RCC 7860 (cell line): ENCODE results near the gene AGFG2.
A peak's percentile ranks its signal among the peaks of the same experiment; 100 is the strongest.
"Not testable (repeated sequence)": the region's sequence is repeated elsewhere in the genome, so short reads cannot be mapped to it uniquely, and the experiment has no call there.

Source experiments
- DNase-seq: peaks from one replicate; pipeline ENCODE4 v3.0.0-alpha.2; 2015; ENCODE audit warnings: low spot score
- FAIRE-seq: peaks from 2 replicates; lab custom pipeline; 2012; peaks lifted over from hg19 to GRCh38; lab: Jason Lieb, UNC

The AGFG2 gene

DNA sequence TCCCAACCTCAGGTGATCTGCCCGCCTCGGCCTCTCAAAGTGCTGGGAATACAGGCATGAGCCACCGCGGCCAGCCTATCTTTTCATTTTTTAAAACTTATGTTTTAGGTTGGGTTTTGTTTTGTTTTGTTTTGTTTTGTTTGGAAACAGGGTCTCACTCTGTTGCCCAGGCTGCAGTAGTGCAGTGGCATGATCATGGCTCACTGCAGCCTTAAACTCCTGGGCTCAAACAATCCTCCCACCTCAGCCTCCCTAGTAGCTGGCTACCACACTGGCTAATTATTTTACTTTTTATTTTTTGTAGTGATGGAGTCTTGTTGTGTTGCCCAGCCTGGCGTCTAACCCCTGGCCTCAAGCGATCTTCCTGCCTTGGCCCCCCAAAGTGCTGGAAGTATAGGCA lies 19.4 kb upstream of the AGFG2 start:
- DNase-seq (no peak), FAIRE-seq (no peak)

DNA sequence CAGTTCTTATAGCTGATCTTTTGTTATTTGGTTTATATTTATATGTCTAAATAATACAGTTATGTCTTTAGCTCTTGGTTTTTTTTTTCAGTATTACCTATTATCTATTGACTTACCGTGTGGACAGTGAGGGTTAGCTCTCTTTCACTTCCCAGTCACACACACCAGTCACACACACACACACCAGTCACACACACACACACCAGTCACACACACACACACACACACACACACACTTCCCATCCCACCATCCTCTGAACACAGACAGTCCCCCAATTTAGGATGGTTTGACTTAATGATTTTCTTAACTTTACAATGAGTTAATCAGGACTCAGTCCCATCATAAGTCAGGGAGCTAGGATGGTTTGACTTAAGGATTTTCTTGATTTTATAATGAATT lies 18.9 kb upstream of the AGFG2 start:
- FAIRE-seq (no peak), DNase-seq (no peak)

DNA sequence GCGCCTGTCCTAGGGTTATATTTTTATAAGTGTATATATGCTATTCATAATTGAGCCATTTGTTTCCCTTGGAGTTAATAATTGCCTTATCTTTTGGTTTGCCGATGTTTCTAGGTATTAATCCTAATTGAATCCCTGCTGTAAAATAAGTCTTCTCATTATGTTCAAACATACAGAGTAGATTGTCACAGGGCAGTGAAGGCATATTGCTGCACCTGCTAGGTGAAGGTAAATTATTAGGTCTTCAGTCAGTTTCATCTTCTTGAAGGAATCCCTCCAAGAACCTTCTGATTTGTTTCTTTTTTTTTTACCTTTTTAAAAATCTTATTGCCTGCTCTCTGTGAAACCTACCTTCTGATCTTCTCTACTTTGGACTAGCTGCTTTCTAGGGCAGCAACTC lies 17.9 kb upstream of the AGFG2 start:
- FAIRE-seq (no peak), DNase-seq (no peak)

DNA sequence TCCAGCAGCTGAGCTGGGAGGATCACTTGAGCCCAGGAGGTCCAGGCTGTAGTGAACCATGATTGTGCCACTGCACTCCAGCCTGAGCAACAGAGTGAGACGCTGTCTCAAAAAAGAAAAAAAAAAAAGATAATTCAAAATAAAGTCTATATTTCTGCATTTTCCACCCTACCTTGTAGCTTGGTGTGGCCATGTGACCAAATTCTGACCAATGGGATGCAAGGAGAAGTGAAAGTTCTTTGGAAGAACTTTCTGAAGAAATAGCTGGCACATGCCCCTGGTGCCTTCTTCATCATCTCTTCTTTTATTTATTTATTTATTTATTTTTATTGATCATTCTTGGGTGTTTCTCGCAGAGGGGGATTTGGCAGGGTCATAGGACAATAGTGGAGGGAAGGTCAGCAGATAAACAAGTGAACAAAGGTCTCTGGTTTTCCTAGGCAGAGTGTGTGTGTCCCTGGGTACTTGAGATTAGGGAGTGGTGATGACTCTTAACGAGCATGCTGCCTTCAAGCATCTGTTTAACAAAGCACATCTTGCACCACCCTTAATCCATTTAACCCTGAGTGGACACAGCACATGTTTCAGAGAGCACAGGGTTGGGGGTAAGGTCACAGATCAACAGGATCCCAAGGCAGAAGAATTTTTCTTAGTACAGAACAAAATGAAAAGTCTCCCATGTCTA lies 17.0 kb upstream of the AGFG2 start:
- not testable (repeated sequence) for FAIRE-seq, DNase-seq

DNA sequence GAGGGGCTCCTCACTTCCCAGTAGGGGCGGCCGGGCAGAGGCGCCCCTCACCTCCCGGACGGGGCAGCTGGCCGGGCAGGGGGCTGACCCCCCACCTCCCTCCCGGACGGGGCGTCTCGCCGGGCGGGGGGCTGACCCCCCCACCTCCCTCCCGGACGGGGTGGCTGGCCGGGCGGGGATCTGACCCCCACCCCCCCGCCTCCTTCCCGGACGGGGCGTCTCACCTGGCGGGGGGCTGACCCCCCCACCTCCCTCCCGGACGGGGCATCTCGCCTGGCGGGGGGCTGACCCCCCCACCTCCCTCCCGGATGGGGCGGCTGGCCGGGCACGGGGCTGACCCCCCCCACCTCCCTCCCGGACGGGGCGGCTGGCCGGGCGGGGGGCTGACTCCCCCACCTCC lies 15.8 kb upstream of the AGFG2 start:
- FAIRE-seq, DNase-seq: not testable (repeated sequence)

DNA sequence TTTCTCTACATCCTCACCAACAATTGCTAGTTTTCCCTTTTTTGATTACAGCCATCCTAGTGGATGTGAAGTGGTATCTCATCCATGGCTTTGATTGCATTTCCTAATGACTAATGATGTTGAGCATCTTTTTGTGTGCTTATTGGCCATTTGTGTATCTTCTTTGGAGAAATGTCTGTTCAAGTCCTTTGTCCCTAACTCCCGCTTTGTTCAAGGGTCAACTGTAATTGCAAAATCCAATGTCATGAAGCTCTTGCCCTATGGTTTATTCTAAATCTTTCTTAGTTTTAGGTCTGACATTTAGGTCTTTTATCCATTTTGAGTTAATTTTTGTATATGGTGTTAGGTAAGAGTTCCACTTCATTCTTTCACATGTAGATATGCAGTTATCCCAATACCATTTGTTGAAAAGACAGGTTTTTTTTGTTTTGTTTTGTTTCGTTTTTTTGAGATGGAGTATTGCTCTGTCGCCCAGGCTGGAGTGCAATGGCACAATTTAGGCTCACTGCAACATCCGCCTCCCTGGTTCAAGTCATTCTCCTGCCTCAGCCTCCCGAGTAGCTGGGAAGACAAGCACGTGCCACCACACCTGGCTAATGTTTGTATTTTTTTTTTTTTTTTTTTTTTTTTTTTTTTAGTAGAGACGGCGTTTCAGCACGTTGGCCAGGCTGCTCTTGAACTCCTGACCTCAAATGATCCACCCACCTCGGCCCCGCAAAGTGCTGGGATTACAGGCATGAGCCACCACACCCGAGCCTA lies 10.7 kb upstream of the AGFG2 start:
- not testable (repeated sequence) for FAIRE-seq, DNase-seq

DNA sequence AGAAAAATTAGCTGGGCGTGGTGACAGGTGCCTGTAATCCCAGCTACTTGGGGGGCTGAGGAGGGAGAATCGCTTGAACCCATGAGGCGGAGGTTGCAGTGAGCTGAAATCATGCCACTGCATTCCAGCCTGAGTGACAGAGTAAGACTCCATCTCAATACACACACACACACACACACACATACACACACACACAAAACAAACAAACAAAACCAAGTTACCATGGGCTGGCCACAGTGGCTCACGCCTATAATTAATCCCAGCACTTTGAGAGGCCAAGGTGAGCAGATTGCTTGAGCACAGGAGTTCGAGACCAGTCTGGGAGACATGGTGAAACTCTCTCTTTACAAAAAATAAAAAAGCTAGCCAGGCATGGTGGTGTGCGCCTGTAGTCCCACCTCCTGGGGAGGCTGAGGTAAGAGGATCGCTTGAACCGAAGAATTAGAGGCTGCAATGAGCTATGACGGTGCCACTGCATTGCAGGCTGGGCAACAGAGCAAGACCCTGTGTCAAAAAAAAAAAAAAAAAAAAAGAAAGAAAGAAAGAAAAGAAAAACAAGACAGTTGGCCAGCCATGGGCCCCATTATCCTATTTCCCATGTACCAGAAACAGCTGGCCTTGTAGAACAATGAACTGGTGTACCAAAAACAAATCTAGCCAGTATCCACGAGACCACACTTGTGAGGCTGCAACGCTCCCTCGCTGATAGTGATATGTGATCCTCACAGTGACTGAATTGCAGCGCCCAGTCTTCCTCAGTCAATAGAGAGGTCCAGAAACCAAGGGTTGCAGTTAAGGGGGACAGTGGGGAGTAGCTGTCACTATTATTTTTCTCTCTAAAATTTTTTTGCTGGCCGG lies 6.6 kb upstream of the AGFG2 start:
- DNase-seq: no peak
- FAIRE-seq: no peak

DNA sequence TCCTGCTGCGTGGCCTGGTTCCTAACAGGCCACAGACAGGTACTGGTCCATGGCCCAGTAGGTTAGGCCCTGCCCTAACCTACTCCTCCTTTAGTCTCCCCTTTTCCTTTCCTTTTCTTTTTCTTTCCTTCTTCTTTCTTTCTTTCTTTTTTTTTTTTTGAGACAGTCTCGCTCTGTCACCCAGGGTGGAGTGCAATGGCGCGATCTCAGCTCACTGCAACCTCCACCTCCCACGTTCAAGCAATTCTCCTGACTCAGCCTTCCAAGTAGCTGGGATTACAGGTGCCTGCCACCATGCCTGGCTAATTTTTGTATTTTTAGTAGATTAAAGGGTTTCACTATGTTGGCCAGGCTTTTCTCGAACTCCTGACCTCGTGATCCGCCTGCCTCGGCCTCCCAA lies 3.0 kb upstream of the AGFG2 start:
- FAIRE-seq, DNase-seq: not testable (repeated sequence)

DNA sequence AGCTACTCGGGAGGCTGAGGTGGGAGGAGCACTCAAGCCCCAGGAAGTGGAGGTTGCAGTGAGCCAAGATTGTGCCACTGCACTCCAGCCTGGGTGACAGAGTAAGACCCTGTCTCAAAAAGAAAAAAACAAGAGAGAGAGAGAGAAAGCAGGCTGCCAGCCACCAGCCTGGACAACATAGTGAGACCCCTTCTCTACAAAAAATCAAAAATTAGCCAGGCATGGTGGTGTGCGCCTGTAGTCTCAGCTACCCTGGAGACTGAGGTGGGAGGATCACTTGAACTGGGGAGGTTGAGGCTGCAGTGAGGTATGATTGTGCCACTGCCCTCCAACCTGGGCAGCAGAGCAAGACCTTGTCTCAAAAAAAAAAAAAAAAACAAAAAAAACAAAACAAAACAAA lies 2.3 kb upstream of the AGFG2 start:
- FAIRE-seq, DNase-seq: not testable (repeated sequence)

DNA sequence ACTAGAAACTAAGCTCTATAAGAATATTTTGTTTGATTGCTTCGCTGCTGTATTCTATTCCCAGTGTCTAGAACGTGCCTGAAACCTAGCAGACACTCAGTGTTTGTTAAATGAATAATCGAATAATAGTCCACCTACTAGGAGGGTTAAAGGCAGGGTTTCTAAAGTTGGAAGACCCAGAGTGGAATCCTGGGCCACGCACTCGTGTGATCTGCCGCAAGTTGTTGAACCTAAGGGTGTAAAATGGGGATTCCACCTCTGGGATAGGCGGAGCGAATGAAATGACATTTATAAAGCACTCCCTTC lies 702 bp upstream of the AGFG2 start:
- no peak for DNase-seq
- FAIRE-seq: no peak

DNA sequence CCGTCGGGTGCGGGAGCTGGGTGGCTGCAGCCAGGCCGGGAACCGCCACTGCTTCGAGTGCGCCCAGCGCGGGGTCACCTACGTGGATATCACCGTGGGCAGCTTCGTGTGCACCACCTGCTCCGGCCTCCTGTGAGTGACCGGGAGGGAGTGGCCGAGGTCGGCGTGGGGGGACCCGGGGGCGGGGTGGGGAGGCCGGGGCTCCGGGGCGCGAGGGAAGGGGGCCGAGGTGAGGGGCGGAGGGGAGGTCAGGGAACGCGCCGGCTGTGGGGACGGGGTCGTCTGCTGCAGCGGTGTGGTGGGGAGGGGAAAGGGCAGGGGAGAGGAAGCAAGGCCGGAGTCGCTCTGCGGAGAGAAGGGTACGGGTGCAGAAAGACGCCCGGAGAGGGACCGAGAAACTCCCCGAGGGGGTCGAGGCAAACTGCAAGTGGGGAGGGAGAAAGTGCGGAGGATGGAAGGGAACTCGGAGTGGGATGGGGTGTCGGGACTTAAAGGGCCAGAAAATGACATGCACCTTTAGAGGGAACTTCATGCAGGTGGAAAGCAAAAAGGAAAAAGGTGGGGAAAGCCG lies 518 bp downstream of the AGFG2 start:
- DNase-seq: no peak

DNA sequence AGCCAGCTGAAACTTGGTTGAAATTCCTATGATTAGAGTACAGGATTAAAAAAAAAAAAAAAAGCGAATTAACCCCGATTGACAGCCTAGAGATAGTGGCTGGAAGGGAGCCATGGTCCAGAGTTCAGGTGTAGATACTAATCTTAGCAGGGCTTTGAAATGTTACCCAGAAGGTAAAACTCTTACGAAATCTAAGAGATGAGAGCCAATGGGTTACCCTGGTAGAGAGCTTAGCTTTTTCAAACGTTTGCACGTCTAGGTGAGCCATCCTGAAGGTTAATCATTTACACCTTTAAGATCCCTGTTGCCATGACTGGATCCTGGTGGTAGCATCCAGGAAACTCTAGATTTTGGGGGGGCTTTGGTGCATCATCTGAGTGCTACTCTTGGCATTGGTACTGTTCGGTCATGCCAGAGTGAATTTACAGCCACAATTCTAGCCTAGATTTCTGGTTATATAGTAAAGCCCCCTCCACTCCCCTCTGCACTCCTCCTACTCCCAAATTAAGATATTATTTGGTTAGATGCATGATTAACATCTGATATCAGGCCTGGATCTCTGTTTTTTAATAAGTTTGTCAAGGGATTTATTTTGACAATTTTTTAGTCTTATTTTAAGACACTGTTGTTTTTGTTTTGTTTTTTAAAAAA lies 1.2 kb downstream of the AGFG2 start:
- peak; percentile 53 for DNase-seq
- no peak for FAIRE-seq

More for the DNA sequence above, 518 bp downstream of the AGFG2 start:
- FAIRE-seq: no peak

DNA sequence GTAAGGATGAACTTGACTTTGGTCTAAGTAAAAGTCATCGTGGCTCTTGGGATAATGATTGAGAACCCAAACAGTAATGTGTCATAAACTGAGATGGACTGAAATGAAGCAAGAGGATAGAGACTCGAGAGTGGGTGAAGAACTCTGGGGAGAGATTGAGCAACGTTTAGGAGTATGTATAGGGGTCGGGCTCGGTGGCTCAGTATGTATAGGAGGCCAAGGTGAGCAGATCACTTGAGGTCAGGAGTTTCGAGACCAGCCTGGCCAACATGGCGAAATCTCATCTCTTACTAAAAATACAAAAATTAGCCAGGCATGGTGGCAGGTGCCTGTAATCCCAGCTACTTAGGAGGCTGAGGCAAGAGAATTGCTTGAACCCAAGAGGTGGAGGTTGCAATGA lies 2.3 kb downstream of the AGFG2 start:
- DNase-seq, FAIRE-seq: not testable (repeated sequence)

DNA sequence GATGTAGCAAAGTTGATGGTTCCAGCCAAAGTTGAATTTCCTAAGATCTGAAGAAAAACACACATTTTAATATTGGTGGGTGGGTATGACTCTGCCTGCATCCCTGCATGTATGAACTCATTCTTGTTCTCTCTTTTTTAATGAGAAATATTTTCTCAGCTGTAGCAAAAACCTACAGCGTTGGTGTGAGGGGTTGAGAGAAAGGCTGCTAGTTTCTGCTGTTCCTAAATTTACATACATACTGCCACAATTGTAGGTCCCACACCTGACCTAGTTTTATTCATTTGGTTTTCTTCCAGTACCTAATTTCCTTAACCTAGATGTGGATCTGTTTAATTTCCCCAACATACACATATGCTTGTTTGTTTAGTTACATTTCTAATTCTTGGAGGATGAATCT lies 4.6 kb downstream of the AGFG2 start:
- no peak for FAIRE-seq
- no peak for DNase-seq

DNA sequence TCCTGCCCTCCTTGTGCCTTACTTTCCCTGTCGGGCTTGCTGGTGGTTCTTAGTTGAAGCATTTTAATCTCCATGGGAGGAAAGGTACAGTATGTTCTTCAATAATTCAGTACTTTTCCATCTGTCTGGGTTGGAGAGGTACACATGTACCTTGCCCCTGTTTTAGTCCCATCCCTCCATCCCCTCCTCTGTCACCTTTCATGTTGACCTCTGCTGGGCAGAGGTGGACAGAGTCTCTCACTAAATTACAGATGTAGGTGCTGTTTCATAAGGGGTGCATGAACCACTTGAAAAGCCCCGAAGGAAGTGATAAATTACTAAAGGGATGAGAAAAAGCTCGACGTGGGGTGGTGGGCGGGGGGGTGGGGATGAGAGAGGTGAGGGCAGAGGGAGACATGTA lies 5.4 kb downstream of the AGFG2 start:
- FAIRE-seq (no peak), DNase-seq (no peak)

DNA sequence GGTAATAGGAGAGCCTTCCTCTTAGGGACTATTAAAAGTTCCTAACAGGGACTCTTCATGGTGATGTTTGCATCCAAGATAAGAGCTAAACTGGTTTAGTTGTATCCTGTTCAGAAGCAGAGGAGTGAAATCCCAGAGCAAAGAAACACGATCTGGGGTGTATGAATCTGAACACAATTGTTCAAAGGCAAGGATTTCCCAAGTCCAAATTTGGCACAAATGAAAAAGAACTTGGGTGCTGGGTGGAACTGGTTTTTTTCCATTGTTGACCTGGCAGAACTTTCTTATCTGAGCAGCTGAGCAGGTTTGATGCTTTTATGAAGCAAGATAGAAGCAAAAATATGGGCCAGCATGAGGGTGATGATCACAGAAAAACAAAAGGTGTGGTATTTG lies 6.0 kb downstream of the AGFG2 start:
- DNase-seq: no peak
- FAIRE-seq: no peak

DNA sequence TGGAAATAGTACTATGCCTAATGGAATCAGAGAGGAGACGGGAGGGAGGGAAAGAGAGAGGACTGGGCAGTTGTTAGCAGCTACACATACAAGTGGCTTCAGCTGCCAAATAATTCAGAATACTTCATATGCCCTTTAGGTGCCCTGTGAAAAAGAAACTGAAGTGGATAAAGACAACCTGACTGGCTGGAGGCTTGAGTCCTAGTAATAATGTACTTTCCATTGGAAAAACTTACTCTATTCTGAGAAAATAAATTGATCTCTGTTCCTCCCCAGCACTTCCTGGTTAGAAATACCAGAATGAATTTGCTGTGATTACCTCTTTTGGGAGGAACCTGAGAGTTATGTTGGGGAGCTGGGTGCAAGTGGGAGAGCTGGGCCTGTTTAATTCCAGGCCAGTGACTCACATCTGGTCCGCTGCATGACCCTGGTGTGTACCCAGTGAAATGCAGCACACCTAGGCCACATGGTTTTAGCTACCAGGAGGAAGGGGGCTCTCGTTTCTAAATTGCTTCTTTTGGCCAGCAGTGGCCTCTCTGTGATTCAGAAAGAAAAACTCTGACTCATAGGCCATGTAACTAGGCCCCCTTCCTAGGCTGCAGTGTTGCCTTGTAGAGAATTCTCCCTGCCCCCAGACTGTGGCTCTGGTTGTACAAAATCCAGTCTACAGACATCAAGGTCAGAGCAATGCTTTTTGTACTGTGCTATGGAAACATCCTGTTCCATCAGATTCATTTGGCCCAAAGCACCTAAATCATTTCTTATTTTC lies 6.5 kb downstream of the AGFG2 start:
- DNase-seq (peak; percentile 96), FAIRE-seq (peak; percentile 89)

DNA sequence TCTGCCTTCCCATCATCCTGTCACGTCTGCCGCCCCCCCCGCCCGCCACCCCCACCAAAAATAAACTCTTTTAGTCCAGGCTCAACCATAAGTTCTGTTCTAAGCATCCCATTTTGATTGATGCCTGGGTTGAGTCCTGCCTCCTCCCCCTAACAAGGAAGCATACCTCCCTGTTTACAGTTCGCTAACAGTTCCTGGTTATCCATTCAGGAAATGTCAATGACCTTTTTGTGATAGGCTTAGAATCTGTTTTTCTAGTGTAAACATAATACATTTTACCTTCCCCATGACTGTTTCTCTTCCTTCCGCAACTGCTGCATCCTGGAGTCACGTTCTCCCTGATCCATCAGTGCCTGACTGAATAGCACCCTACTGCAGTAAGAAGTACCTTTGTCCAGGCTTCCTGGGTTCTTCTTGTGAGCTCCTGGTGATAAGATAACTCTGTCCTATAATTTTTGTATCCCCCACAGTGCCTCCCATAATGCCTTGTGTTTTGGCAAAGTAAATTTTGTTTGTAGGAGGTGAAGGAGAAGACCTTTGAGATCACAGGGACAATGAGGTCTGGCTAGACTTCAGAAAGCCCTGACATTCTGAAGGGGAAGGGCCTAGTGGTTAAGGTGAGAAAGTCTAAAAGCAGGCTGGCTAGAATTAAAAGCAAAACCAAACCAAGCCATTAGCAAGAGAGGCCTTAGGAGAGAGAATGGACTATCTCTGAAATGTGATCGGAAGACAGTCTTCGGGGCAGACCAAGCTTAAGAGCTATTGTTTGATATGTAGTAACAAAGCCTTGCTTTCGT lies 7.3 kb downstream of the AGFG2 start:
- FAIRE-seq: no peak
- DNase-seq: no peak
